HCT116 (cell line): ENCODE data around the gene NCKAP5. TPM values are rescaled to one million over a fixed set of nuclear protein-coding genes. Genes with fewer than 3 reads are reported as not detected.

Experiments used
- ATAC-seq: fragments of 200-7000 bp; cut with Tn5 transposase; 2 replicates; pipeline ENCODE4 v1.9.1; 2020; ENCODE audit warnings: mild to moderate bottlenecking, moderate library complexity
- BruUV-seq: library from RNA; stranded (reverse); fragments of 400-500 nt; replicated peaks from 2 replicates; lab custom pipeline; 2021; lab: Mats Ljungman, UMichigan
- CTCF ChIA-PET: fragments of 300-600 bp; sonication (Branson Sonifier 250); formaldehyde crosslinking; loops from one replicate; lab custom pipeline; 2021; ENCODE audit warnings: antibody characterized with exemption; lab: Charles Lee
- POLR2A ChIA-PET: fragments of 300-600, 350-600 bp; sonication (Branson Sonifier 250); formaldehyde crosslinking; loops from one replicate; lab custom pipeline; 2021; ENCODE audit warnings: antibody characterized with exemption; lab: Charles Lee
- RAD21 ChIA-PET, 2 experiments: fragments of 300-600 bp; sonication (Branson Sonifier 250); formaldehyde crosslinking; loops; one replicate each; lab custom pipeline; 2023; ENCODE audit warnings: low total read pairs in 2 of 2; ENCODE audit not compliant: uncharacterized antibody in 2 of 2, unreplicated experiment in 2 of 2, low non-redundant PET in 1 of 2; lab: Charles Lee
- DNase-seq: peaks from one replicate; pipeline ENCODE4 v3.0.0-alpha.2; 2010; ENCODE audit warnings: low read depth, low spot score
- H2AFZ ChIP-seq: fragments of 200-600 bp; shearing (Covaris generic), sonication (generic); 2 replicates; pipeline ENCODE4 v1.6.1; 2017; ENCODE audit warnings: low read depth, mixed run types, mixed read lengths, antibody characterized with exemption, low read length; ENCODE audit not compliant: poor library complexity, severe bottlenecking
- H3K27ac ChIP-seq: 2 replicates; pipeline ENCODE4 v1.5.1; 2012; ENCODE audit warnings: low read depth, low read length
- H3K27me3 ChIP-seq: fragments of 200-600 bp; sonication (generic); 2 replicates; pipeline ENCODE4 v1.6.1; 2016; ENCODE audit warnings: mixed run types, low read length, mixed read lengths; ENCODE audit not compliant: insufficient read depth
- H3K36me3 ChIP-seq, 2 experiments: fragments of 200-500 bp in 1 of 2; fragments of 200-600 bp in 1 of 2; sonication (Bioruptor generic) in 1 of 2; sonication (generic) in 1 of 2; 2 replicates each; pipeline versions ENCODE4 v1.5.1 to v1.6.1; 2014 to 2016; ENCODE audit warnings: low read length in 2 of 2, inconsistent platforms in 1 of 2, mixed read lengths in 1 of 2, mixed run types in 1 of 2; ENCODE audit not compliant: insufficient read depth in 2 of 2, control insufficient read depth in 1 of 2
- H3K4me1 ChIP-seq, 2 experiments: fragments of 200-600 bp in 1 of 2; sonication (generic) in 1 of 2; 2 replicates each; pipeline versions ENCODE4 v1.5.1 to v1.6.1; 2012 to 2017; ENCODE audit warnings: low read length in 2 of 2, inconsistent platforms in 1 of 2, mild to moderate bottlenecking in 1 of 2, mixed read lengths in 1 of 2, mixed run types in 1 of 2, moderate library complexity in 1 of 2; ENCODE audit not compliant: insufficient read depth in 2 of 2, control insufficient read depth in 1 of 2
- H3K4me2 ChIP-seq: fragments of 200-600 bp; sonication (generic); 2 replicates; pipeline ENCODE4 v1.6.1; 2017; ENCODE audit warnings: mixed run types, low read length, mixed read lengths
- H3K4me3 ChIP-seq, 2 experiments: fragments of 200-600 bp in 1 of 2; sonication (generic) in 1 of 2; replicated peaks in 1 of 2; 2 replicates each; pipeline ENCODE4 v1.5.1; 2011 to 2016; ENCODE audit warnings: low read length in 2 of 2, control low read depth in 1 of 2, low read depth in 1 of 2, mild to moderate bottlenecking in 1 of 2, mixed read lengths in 1 of 2, mixed run types in 1 of 2
- H3K79me2 ChIP-seq: fragments of 200-600 bp; sonication (generic); 2 replicates; pipeline ENCODE4 v1.6.1; 2017; ENCODE audit warnings: mild to moderate bottlenecking, mixed run types, low read length, moderate library complexity, mixed read lengths; ENCODE audit not compliant: insufficient read depth
- H3K9ac ChIP-seq: fragments of 200-600 bp; sonication (generic); 2 replicates; pipeline ENCODE4 v1.6.1; 2016; ENCODE audit warnings: low read length, mixed read lengths
- H3K9me2 ChIP-seq: fragments of 200-600 bp; sonication (generic), shearing (Covaris generic); 2 replicates; pipeline ENCODE4 v1.6.1; 2017; ENCODE audit warnings: mixed run types, mild to moderate bottlenecking, moderate library complexity; ENCODE audit not compliant: insufficient read depth
- H3K9me3 ChIP-seq, 2 experiments: fragments of 200-500 bp in 1 of 2; fragments of 200-600 bp in 1 of 2; sonication (Bioruptor generic) in 1 of 2; sonication (generic) in 1 of 2; 2 replicates each; pipeline ENCODE4 v1.6.1; 2014 to 2017; ENCODE audit warnings: low read length in 2 of 2, mixed read lengths in 2 of 2, inconsistent platforms in 1 of 2, low read depth in 1 of 2, mild to moderate bottlenecking in 1 of 2, mixed run types in 1 of 2, moderate library complexity in 1 of 2; ENCODE audit not compliant: control insufficient read depth in 1 of 2, insufficient read depth in 1 of 2
- H4K20me1 ChIP-seq: fragments of 200-600 bp; sonication (generic), shearing (Covaris generic); 2 replicates; pipeline ENCODE4 v1.6.1; 2017; ENCODE audit warnings: mixed run types, mild to moderate bottlenecking, moderate library complexity; ENCODE audit not compliant: insufficient read depth
- ATF3 ChIP-seq: IDR thresholded peaks from 2 replicates; pipeline ENCODE4 v1.6.1; 2012
- CBX3 ChIP-seq: IDR thresholded peaks from 2 replicates; pipeline ENCODE4 v1.6.1; 2012; ENCODE audit warnings: low read depth
- CTCF ChIP-seq, 3 experiments: fragments of 200-600 bp in 1 of 3; sonication (generic) in 1 of 3; IDR thresholded peaks in 2 of 3; conservative IDR thresholded peaks in 1 of 3; 2 replicates each; pipeline ENCODE4 v1.5.1; 2012 to 2017; ENCODE audit warnings: low read depth in 2 of 3, low read length in 2 of 3, antibody characterized with exemption in 1 of 3, borderline replicate concordance in 1 of 3, control low read depth in 1 of 3, mild to moderate bottlenecking in 1 of 3, mixed read lengths in 1 of 3, mixed run types in 1 of 3, moderate library complexity in 1 of 3; ENCODE audit not compliant: insufficient read depth in 1 of 3
- ELF1 ChIP-seq: IDR thresholded peaks from 2 replicates; pipeline ENCODE4 v1.6.1; 2012; ENCODE audit warnings: low read depth, borderline replicate concordance
- EZH2 ChIP-seq: fragments of 200-600 bp; sonication (generic); IDR thresholded peaks from 2 replicates; pipeline ENCODE4 v1.6.1; 2017; ENCODE audit warnings: antibody characterized with exemption, mixed run types
- EZH2phosphoT487 ChIP-seq: fragments of 200-600 bp; IDR thresholded peaks from 2 replicates; pipeline ENCODE4 v1.6.1; 2018; ENCODE audit warnings: antibody characterized with exemption, borderline replicate concordance
- FOSL1 ChIP-seq: IDR thresholded peaks from 2 replicates; pipeline ENCODE4 v1.6.1; 2012; ENCODE audit warnings: low read depth
- JUND ChIP-seq: IDR thresholded peaks from 2 replicates; pipeline ENCODE4 v1.6.1; 2012
- MAX ChIP-seq: IDR thresholded peaks from 2 replicates; pipeline ENCODE4 v1.6.1; 2012
- POLR2A ChIP-seq: IDR thresholded peaks from 2 replicates; pipeline ENCODE4 v1.7.0; 2011; ENCODE audit warnings: borderline replicate concordance; ENCODE audit not compliant: insufficient read depth, insufficient read length; ENCODE audit errors: extremely low read depth
- POLR2AphosphoS5 ChIP-seq: IDR thresholded peaks from 2 replicates; pipeline ENCODE4 v1.6.1; 2011; ENCODE audit warnings: mild to moderate bottlenecking, low read depth, low read length, moderate library complexity
- RAD21 ChIP-seq: IDR thresholded peaks from 2 replicates; pipeline ENCODE4 v1.6.1; 2012; ENCODE audit warnings: low read depth, mild to moderate bottlenecking
- REST ChIP-seq: IDR thresholded peaks from 2 replicates; pipeline ENCODE4 v1.6.1; 2012; ENCODE audit warnings: low read depth
- SIN3A ChIP-seq: IDR thresholded peaks from 2 replicates; pipeline ENCODE4 v1.6.1; 2012; ENCODE audit warnings: low read depth
- SP1 ChIP-seq: IDR thresholded peaks from 2 replicates; pipeline ENCODE4 v1.6.1; 2012; ENCODE audit warnings: low read depth
- SRF ChIP-seq: IDR thresholded peaks from 2 replicates; pipeline ENCODE4 v1.6.1; 2012; ENCODE audit warnings: low read depth
- TCF7L2 ChIP-seq: IDR thresholded peaks from 2 replicates; pipeline ENCODE4 v1.7.0; 2011; ENCODE audit warnings: borderline replicate concordance, inconsistent platforms; ENCODE audit not compliant: insufficient read depth, insufficient read length; ENCODE audit errors: extremely low read depth
- YY1 ChIP-seq: IDR thresholded peaks from 2 replicates; pipeline ENCODE4 v1.6.1; 2011; ENCODE audit warnings: low read length, low read depth, moderate library complexity, mild to moderate bottlenecking; ENCODE audit not compliant: insufficient replicate concordance; ENCODE audit errors: extremely low read depth
- ZBTB33 ChIP-seq: IDR thresholded peaks from 2 replicates; pipeline ENCODE4 v1.6.1; 2011; ENCODE audit warnings: mild to moderate bottlenecking, low read length, moderate library complexity; ENCODE audit not compliant: insufficient replicate concordance; ENCODE audit errors: extremely low read depth
- ZNF274 ChIP-seq: fragments of 200-500 bp; sonication (Bioruptor generic); IDR thresholded peaks from 2 replicates; pipeline ENCODE4 v1.6.1; 2014; ENCODE audit warnings: mild to moderate bottlenecking, low read depth, low read length, inconsistent platforms
- intact Hi-C: fragments of 100-400 bp; cut with micrococcal nuclease; formaldehyde crosslinking; loops from 2 replicates; pipeline ENCODE4 v1.10.0; 2022
- total RNA-seq: library from RNA; stranded (reverse); gene quantifications from one replicate; pipeline ENCODE4 v1.2.1, GENCODE V29; 2021; ENCODE audit not compliant: unreplicated experiment

The NCKAP5 gene
- total RNA-seq, 1 experiment from 2014 or later: 0.30 TPM

- Histone ChIP-seq H2AFZ (no peak overlapping the region), H3K27me3 (no peaks in the 10 kb centered on the region), H4K20me1 (no peaks in the 10 kb centered on the region), H3K4me3 (no peak overlapping the region), H3K36me3 (no peaks in the 10 kb centered on the region), H3K9me3 (no peaks in the 10 kb centered on the region), H3K4me2 (no peak overlapping the region), H3K27ac (no peak overlapping the region), H3K4me1 (no peaks in the 10 kb centered on the region), H3K9me2 (no peaks in the 10 kb centered on the region), H3K79me2 (no peaks in the 10 kb centered on the region), H3K9ac (no peak overlapping the region)
- CTCF ChIA-PET: no interaction called here
- BruUV-seq: no TSS peak
- no peak for DNase-seq
- TF ChIP-seq MAX (no peak), ELF1 (no peak), SIN3A (no peak), POLR2AphosphoS5 (no peak), POLR2A (no peak), SRF (no peak), JUND (no peak), REST (no peak), EZH2phosphoT487 (no peak), EZH2 (no peak), YY1 (no peak), SP1 (no peak), ZNF274 (no peak), ATF3 (no peak), ZBTB33 (no peak), FOSL1 (no peak), TCF7L2 (no peak), CBX3 (no peak), RAD21 (no peak), CTCF (IDR thresholded peaks at IDR 0.05 in 2 of 3, conservative IDR thresholded peaks at IDR 0.05 in 1 of 3; ENCODE audit: borderline replicate concordance in 1 of 3, insufficient read depth in 1 of 3, low read depth in 2 of 3, low read length in 2 of 3) (no peak)
- POLR2A ChIA-PET: no interaction called here
- RAD21 ChIA-PET: no interaction called here
- intact Hi-C loops: no loop called here
- ATAC-seq: no peak
Measured at GRCh38 chr2:133345638-133346037, 222.6 kb downstream of the NCKAP5 start.
